Ishikawa (cell line): ENCODE measurements around the gene RPL10A.

ENCODE experiments used
- EGR1 ChIP-seq: IDR thresholded peaks from 2 replicates; pipeline ENCODE4 v1.6.1; 2012
- EP300 ChIP-seq: IDR thresholded peaks from 2 replicates; pipeline ENCODE4 v1.6.1; 2012; ENCODE audit warnings: borderline replicate concordance
- REST ChIP-seq: IDR thresholded peaks from 2 replicates; pipeline ENCODE4 v1.6.1; 2012; ENCODE audit warnings: low read depth, mild to moderate bottlenecking
- TAF1 ChIP-seq: IDR thresholded peaks from 2 replicates; pipeline ENCODE4 v1.6.1; 2012; ENCODE audit warnings: low read depth, mild to moderate bottlenecking
- TCF12 ChIP-seq: IDR thresholded peaks from 2 replicates; pipeline ENCODE4 v1.6.1; 2012; ENCODE audit warnings: low read depth
- USF1 ChIP-seq: IDR thresholded peaks from 2 replicates; pipeline ENCODE4 v1.6.1; 2012
- YY1 ChIP-seq: IDR thresholded peaks from 2 replicates; pipeline ENCODE4 v1.6.1; 2012; ENCODE audit warnings: low read depth

GRCh38 chr6:35468980-35469750, 964 bp downstream of the RPL10A start:
- no peak for TF ChIP-seq REST
- no peak for TF ChIP-seq YY1
- TF ChIP-seq TCF12 = 0 out of 2 replicates have a peak, but pooled peaks have one; percentile 16
- TF ChIP-seq EGR1 = no peak
- no peak for TF ChIP-seq TAF1
- TF ChIP-seq EP300 = no peak
- no peak for TF ChIP-seq USF1
